ENCODE measurements around the gene RHEB.

Gene RHEB

GRCh38 chr7:151524331-151524730, 4.6 kb upstream of the RHEB start:
- DNase-seq: no peak

DNA sequence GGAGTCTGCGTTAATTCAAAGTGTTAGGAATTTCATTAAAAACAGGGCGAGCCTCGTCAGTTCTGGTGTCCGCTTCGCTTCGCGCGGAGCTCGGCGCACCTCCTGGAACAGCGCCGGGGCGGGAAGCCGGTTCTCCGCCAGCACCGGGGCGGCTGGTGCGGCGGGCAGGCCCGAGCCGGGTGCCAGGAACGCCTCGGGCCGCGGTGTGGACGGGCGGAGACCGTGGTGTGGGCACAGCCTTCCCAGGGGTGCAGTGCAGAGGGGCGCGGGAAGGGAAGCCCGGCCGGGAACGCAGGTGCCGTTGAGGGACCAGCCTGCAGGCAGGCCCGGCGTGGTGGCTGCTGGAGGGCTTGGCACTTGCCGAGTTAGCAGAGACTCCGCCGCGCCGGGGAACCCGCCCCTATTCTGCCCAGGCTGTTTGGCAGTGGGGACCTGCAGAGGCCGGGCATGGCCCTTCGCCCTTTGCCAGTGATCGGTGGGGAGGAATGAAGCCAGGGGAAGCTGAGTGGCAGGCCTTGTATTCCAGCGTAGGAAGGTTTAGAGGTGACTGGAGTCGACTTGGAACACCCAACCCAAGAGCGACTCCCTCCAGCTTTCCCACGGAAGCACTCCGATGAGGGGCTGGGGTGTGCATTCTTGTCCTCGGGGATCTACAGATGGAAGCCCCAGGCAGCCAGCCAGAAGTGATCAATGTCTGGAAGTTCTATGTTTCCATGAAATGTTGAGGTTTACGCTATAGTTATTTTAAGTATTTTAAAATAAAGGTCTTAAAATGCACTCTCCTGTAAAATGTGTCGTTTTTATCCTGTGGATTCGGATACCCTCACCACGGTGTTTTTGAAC, 945 bp upstream of the RHEB start:
- no peak for DNase-seq

DNA sequence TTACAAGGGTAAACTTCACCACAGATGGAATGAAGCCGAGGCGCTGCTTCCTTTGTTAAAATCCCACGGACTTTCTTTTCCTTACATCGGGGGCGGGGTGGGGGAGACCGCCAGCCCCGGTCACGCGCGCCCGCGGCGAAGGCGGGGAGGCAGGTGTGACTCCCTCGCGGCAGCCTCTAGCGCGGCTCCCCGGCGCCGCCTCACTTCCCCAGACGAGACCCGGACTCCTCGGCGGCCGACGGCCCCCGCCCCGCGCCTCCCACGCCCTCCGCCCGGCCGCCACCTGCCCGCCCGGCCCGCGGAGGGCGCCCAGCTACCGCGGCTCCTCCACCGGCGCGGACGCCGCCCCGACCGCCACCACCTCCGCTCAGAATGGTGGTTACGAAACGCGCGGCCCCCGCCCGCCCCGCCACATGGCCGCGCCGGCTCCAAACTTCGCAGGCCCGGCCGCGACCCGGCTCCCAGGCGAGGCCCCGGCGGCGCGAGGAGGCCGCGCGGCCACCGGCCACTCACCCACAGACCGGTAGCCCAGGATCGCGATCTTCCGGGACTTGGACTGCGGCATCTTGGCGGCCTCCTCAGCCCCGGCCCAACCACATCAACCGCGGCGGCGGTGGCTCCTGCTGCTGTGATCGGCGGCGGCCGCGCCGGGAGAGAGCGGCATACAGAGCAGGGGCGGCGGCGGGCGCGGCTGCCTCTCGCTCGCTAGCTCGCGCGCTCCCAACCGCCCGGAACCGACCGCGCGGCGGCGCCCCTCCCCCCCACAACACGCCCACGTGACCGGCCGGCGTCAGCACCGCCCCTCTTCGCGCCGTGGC, 539 bp downstream of the RHEB start:
- peak; percentile 61 for DNase-seq

GRCh38 chr7:151518105-151518946, 1.4 kb downstream of the RHEB start:
- DNase-seq: peak; percentile 74

GRCh38 chr7:151517601-151518104, 2.0 kb downstream of the RHEB start:
- no peak for DNase-seq

DNA sequence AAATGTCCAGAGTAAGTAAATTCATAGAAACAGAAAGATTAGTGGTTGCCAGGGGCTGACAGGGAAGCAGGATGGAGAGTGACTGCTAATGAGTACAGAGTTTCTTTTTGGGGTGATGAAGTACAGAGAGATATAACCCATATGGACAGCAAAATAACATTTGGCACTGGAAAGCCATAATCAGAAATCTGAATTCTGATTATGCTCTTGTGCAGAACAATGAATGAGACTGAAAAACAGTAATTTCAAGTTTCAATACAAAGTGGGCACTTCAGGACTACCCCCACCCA, 4.5 kb downstream of the RHEB start:
- no peak for DNase-seq

GRCh38 chr7:151514461-151515275, 5.0 kb downstream of the RHEB start:
- DNase-seq: no peak

- no peak for DNase-seq
These were observed 6.6 kb downstream of the RHEB start for GRCh38 chr7:151513133-151513532.

- DNase-seq: no peak
These were observed 7.3 kb downstream of the RHEB start for GRCh38 chr7:151512353-151512752.

- DNase-seq: no peak
These were observed 7.7 kb downstream of the RHEB start for GRCh38 chr7:151511946-151512345.

DNA sequence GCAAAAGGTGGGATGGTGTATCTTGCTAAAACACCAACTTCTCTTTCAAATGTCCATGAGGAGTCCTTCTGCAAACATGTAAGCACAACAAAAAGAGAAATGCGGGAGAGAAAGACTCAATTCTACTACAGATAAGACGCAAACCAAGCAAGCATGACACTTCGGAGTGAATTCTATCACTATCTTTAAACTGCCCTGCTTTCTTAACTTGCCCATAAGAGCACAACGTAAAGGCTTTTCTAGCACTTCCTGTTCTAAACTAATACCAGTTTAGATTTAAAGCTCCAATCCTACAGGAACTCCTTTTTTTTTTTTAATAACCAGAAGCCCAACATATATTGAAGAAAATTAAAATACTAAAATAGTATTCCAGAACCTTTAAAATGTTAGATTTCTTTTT, 8.4 kb downstream of the RHEB start:
- DNase-seq: no peak

DNA sequence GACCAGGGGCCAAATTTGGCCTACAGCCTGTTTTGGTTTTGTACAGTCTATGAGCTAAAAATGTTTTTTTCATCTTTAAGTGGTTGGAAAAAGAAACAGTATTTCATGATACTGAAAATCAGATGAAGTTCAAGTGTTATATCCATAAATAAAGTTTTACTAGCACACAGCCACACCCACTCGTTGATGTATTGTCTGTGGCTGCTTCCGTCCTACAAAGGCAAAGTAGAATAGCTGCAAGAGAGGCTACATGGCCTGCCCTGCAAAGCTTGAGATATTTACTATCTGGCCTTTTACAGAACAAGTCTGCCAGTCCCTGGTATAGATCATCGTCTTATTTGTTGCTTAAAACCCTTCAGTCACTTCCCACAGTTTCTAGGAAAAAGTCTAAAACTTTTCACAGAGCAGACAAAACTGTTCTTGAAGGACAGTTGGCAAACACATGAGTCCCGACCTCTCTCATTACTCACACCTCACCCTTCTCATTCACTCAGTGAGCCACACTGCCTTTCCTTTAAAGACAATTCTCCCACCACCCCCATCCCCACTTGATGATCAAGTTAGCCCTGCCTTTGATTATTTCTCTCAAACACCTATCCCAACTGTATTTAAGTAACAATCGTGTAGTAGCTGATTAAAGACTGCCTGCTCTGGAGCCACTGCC, 9.9 kb downstream of the RHEB start:
- no peak for DNase-seq

DNA sequence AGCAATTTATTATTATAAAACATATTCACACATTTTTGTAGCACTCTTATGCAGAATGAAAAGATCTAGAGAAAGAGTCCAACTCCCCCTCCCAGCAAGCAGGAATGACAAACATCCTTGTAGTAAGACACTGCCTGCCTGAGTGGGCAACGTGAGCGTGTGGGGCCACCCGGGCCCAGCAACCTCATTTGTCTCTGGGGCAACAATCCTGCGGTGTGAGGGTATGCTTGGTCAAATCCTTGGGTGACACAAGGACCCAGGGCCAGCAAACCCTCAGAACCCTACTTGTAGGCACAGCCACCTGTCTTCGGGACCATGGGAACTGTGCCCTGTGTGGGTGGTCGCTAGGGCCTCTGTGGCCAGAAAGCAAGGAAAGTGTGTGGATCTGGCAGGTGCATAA, 10.7 kb downstream of the RHEB start:
- DNase-seq: no peak

GRCh38 chr7:151507806-151508205, 11.9 kb downstream of the RHEB start:
- DNase-seq: no peak

- no peak for DNase-seq
These were observed 12.8 kb downstream of the RHEB start for GRCh38 chr7:151506901-151507382.

DNA sequence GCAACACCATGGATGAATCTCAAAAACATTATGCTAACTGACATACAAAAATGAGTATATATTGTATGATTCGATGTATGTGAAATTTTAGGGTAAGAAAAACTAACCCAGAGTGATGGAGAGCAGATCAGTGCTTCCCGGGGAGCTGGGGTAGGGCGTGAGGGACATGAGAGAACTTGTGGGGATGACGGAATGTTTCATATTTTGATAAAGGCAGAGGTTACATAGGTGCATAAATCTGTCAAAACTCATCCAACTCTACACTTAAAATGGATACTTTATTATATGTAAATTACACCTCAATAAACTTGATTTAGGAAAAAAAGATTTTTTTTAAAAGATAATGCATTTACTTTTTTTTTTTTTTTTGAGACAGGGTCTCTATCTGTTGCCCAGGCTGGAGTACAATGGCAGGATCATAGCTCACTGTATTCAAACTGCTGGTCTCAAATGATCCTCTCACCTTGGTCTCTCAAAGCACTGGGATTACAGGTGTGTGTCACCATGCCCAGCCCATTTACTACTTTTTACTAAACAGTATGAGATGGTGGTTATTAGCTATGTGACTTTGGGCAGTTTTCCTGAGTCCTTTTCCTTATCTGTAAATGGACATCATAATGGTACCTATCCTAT, 13.7 kb downstream of the RHEB start:
- no peak for DNase-seq

DNA sequence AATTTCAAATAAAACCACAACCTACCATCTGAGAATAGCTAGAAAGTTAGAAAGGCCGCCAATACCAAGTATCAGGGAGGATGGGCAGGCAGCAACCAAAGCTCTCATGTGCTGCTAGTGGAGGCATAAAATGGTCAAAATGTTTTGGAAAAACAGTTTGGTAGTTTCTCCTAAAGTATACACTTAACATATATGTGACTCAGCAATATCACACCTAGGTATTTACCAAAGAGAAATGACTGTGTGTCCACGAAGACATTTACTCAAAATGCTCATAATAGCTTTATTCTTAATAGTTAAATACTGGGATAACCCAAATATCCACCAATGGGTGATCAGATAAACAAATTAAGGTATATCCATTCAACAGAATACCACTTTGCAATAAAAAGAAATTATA, 14.3 kb downstream of the RHEB start:
- DNase-seq: no peak

DNA sequence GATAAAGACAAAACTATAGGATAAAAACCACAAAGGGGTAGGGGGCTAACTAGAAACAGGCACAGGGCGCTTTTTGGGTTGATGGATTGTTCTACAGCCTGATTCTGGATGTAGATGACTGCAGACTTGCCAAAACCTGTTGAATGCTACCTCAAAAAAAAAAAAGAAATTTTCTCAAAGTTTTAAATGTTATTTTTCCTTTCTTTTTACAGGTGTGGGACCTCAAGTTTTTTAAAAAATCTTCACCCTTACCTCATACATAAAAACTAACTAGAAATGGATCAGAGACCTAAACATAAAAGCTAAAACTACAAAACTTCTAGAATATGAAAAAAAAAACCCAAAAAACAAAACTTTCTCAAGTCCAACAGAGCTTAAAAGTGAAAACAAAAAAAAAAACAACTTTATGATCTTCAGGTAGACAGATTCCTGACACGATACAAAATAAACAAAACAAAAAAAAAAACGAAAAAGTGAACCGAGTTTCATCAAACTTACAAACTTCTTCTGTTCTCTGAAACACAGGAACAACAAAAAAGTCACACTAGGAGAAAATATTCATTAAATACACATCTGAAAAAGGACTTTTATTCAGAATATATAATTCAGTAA, 14.9 kb downstream of the RHEB start:
- no peak for DNase-seq

- peak; percentile 42 for DNase-seq
These were observed 15.6 kb downstream of the RHEB start for GRCh38 chr7:151503902-151504714.

GRCh38 chr7:151501676-151502075, 18.0 kb downstream of the RHEB start:
- no peak for DNase-seq

Data from NCI-H69 (cell line).